Endothelial cell of umbilical vein (primary cell): ENCODE data around the gene SH3RF3. TPM values are rescaled to one million over a fixed set of nuclear protein-coding genes. Genes with fewer than 3 reads are reported as not detected.

Experiments used
- BruUV-seq: library from RNA; stranded (reverse); fragments of 400-500 nt; replicated peaks from 2 replicates; lab custom pipeline; 2021; lab: Mats Ljungman, UMichigan
- CTCF ChIA-PET: fragments of 300-600, 350-600 bp; sonication (Branson Sonifier 250); formaldehyde crosslinking; loops from one replicate; lab custom pipeline; 2021; ENCODE audit warnings: antibody characterized with exemption, inconsistent platforms; lab: Charles Lee
- POLR2A ChIA-PET: fragments of 300-600, 350-600 bp; sonication (Branson Sonifier 250); formaldehyde crosslinking; loops from one replicate; lab custom pipeline; 2021; ENCODE audit warnings: antibody characterized with exemption, inconsistent platforms; lab: Charles Lee
- DNase-seq: peaks from one replicate; pipeline ENCODE4 v3.0.0-alpha.2; 2011; ENCODE audit warnings: low read depth, low spot score
- FAIRE-seq: peaks from 2 replicates; lab custom pipeline; 2011; peaks lifted over from hg19 to GRCh38; lab: Jason Lieb, UNC
- H2AFZ ChIP-seq: 2 replicates; pipeline ENCODE4 v1.6.0; 2012; ENCODE audit warnings: low read depth, low read length, control low read depth, inconsistent platforms
- H3K27ac ChIP-seq: 2 replicates; pipeline ENCODE4 v1.5.1; 2011; ENCODE audit warnings: low read depth, mild to moderate bottlenecking, control low read depth, low read length, moderate library complexity; ENCODE audit not compliant: insufficient read depth
- H3K27me3 ChIP-seq, 2 experiments: 2 replicates each; pipeline versions ENCODE4 v1.6.0 to v1.6.1; 2011; ENCODE audit warnings: low read length in 2 of 2, mixed read lengths in 1 of 2; ENCODE audit not compliant: control insufficient read depth in 2 of 2, insufficient read depth in 2 of 2
- H3K36me3 ChIP-seq, 2 experiments: 2 replicates in 1 of 2; 3 replicates in 1 of 2; pipeline ENCODE4 v1.5.1; 2011; ENCODE audit warnings: low read length in 2 of 2, mild to moderate bottlenecking in 1 of 2, moderate library complexity in 1 of 2; ENCODE audit not compliant: control insufficient read depth in 2 of 2, insufficient read depth in 2 of 2; ENCODE audit errors: extremely low read depth in 1 of 2
- H3K4me1 ChIP-seq: 3 replicates; pipeline ENCODE4 v1.5.1; 2011; ENCODE audit warnings: mild to moderate bottlenecking, low read length; ENCODE audit not compliant: control insufficient read depth, insufficient read depth; ENCODE audit errors: extremely low read depth
- H3K4me2 ChIP-seq: 2 replicates; pipeline ENCODE4 v1.6.1; 2011; ENCODE audit warnings: low read length, control low read depth, mixed read lengths; ENCODE audit not compliant: insufficient read depth
- H3K4me3 ChIP-seq, 3 experiments: fragments of 200-600 bp in 1 of 3; sonication (generic), shearing (Covaris generic) in 1 of 3; replicated peaks in 1 of 3; 2 replicates each; pipeline ENCODE4 v1.5.1; 2011 to 2016; ENCODE audit warnings: control low read depth in 3 of 3, low read length in 3 of 3, mild to moderate bottlenecking in 2 of 3, inconsistent platforms in 1 of 3, low read depth in 1 of 3, moderate library complexity in 1 of 3; ENCODE audit not compliant: insufficient read depth in 1 of 3
- H3K79me2 ChIP-seq: 2 replicates; pipeline ENCODE4 v1.6.0; 2012; ENCODE audit warnings: low read length, inconsistent platforms; ENCODE audit not compliant: control insufficient read depth, insufficient read depth
- H3K9ac ChIP-seq: replicated peaks from 2 replicates; pipeline ENCODE3; 2011; ENCODE audit warnings: low read length, control low read depth; ENCODE audit not compliant: insufficient read depth; ENCODE audit errors: extremely low read depth
- H3K9me1 ChIP-seq: replicated peaks from 3 replicates; pipeline ENCODE4 v1.6.0; 2011; ENCODE audit warnings: mild to moderate bottlenecking, low read length; ENCODE audit not compliant: control insufficient read depth, insufficient read depth; ENCODE audit errors: extremely low read depth
- H3K9me3 ChIP-seq: replicated peaks from 2 replicates; pipeline ENCODE4 v1.5.1; 2012; ENCODE audit warnings: low read length, inconsistent platforms; ENCODE audit not compliant: control insufficient read depth, insufficient read depth
- H4K20me1 ChIP-seq: replicated peaks from 2 replicates; pipeline ENCODE3; 2011; ENCODE audit warnings: mild to moderate bottlenecking, low read length; ENCODE audit not compliant: control insufficient read depth, insufficient read depth; ENCODE audit errors: extremely low read depth
- EZH2 ChIP-seq: IDR thresholded peaks from 2 replicates; pipeline ENCODE4 v1.6.1; 2012; ENCODE audit warnings: borderline replicate concordance, low read depth, mild to moderate bottlenecking, moderate library complexity, low read length, inconsistent platforms; ENCODE audit not compliant: severe bottlenecking
- FOS ChIP-seq: IDR thresholded peaks from 2 replicates; pipeline ENCODE4 v1.6.1; 2011; ENCODE audit warnings: mild to moderate bottlenecking, low read length, moderate library complexity, borderline replicate concordance; ENCODE audit not compliant: insufficient read depth
- GATA2 ChIP-seq: IDR thresholded peaks from 2 replicates; pipeline ENCODE4 v1.7.0; 2011; ENCODE audit warnings: low read depth, mild to moderate bottlenecking, moderate library complexity, mixed read lengths, low read length; ENCODE audit not compliant: insufficient read length, insufficient read depth
- JUN ChIP-seq: IDR thresholded peaks from 2 replicates; pipeline ENCODE4 v1.6.1; 2011; ENCODE audit warnings: borderline replicate concordance, low read depth; ENCODE audit not compliant: insufficient read length, insufficient read depth
- MYC ChIP-seq: IDR thresholded peaks from one replicate; pipeline ENCODE4 v1.6.1; 2011; ENCODE audit warnings: mild to moderate bottlenecking, low read depth, low read length
- POLR2A ChIP-seq: IDR thresholded peaks from 2 replicates; pipeline ENCODE4 v1.6.1; 2012; ENCODE audit warnings: low read depth, mild to moderate bottlenecking, control low read depth, low read length
- POLR2AphosphoS5 ChIP-seq: IDR thresholded peaks from 2 replicates; pipeline ENCODE4 v1.6.1; 2012; ENCODE audit warnings: low read depth, mild to moderate bottlenecking, control low read depth, low read length, moderate library complexity; ENCODE audit not compliant: insufficient read depth
- dilution Hi-C: fragments of 300-500 bp; cut with MboI; formaldehyde crosslinking; loops from one replicate; pipeline ENCODE4 v1.15.0; 2019; ENCODE audit warnings: low sequenced_read_pairs; ENCODE audit not compliant: extremely low pct_ligation_motif_present
- intact Hi-C: fragments of 100-400 bp; cut with micrococcal nuclease; formaldehyde crosslinking; loops from one replicate; pipeline ENCODE4 v1.10.0; 2022
- polyA plus RNA-seq, 4 experiments: library from polyadenylated mRNA; depleted of rRNA in 3 of 4; stranded (reverse) in 3 of 4; unstranded in 1 of 4; fragments of >200 nt; gene quantifications; 2 replicates each; pipeline versions ENCODE4 v1.2.1 to v1.2.3, GENCODE V29; 2011 to 2012; ENCODE audit warnings: missing spikeins in 1 of 4
- total RNA-seq: library from RNA; stranded (reverse); gene quantifications from 2 replicates; pipeline ENCODE4 v1.2.3, GENCODE V29; 2021
- TF ChIP-seq, protein P1 (sequence below): IDR thresholded peaks from 2 replicates; pipeline ENCODE4 v1.6.1; 2011; ENCODE audit not compliant: insufficient read depth, insufficient read length
- TF ChIP-seq, protein P2 (sequence below), 2 donors: IDR thresholded peaks; 1 replicate in 1 of 2; 2 replicates in 1 of 2; pipeline ENCODE4 v1.5.1; 2011; ENCODE audit warnings: low read length in 2 of 2, mild to moderate bottlenecking in 2 of 2, moderate library complexity in 2 of 2, control low read depth in 1 of 2, inconsistent platforms in 1 of 2, low read depth in 1 of 2; ENCODE audit not compliant: insufficient read depth in 1 of 2; ENCODE audit errors: extremely low read depth in 1 of 2

Gene SH3RF3
- total and polyA plus RNA-seq, 2 donors (not counting 3 experiments of a cell fraction or from before 2014, with no cell fraction given), result 3.8 to 14.7 TPM

DNA sequence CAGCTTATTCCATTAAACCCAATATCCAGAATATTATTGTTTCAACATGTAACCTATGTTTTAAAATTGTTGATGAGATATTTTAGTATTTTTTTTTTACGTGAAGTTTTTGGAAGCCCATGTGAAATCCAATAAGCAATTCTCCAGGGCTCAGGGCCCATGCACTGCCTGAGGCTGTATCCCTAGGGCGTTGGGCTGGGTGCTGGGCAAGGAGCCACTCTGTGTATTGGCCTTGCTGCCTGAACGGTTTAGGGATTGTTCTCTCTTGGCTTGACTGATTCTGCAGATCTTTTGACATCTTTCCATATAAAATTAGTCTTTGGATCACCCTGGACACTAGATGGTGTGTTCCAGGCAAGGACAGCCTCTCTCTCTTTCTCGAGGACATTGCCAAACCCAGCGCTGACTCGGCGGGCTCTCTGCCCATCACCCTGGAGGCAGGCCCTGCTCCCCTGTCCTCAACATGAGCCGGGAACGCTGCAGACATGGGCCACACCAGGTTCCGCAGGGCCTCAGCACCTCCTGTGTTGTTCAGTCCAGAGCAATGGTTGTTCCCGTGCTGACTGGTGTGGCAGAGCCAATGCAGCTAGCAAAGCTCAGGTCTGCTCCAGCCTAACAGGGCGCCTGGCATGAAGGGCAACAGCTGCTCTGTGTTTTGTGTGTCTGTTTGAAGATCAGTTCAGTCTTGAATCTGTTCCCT is 321.7 kb downstream of the SH3RF3 start:
- H2AFZ ChIP-seq, result no peak overlapping the region
- H3K9ac ChIP-seq, result no peak overlapping the region
- no peaks in the 10 kb centered on the region for H3K9me1 ChIP-seq
- ChIA-PET POLR2A (no interaction called here), CTCF (no interaction called here)
- no peaks in the 10 kb centered on the region for H3K79me2 ChIP-seq
- no peaks in the 10 kb centered on the region for H3K36me3 ChIP-seq
- no peak overlapping the region for H3K4me2 ChIP-seq
- TF ChIP-seq FOS (no peak), POLR2AphosphoS5 (no peak), GATA2 (no peak), EZH2 (no peak), MYC (no peak), JUN (no peak), POLR2A (no peak)
- TF ChIP-seq, protein P1, sequence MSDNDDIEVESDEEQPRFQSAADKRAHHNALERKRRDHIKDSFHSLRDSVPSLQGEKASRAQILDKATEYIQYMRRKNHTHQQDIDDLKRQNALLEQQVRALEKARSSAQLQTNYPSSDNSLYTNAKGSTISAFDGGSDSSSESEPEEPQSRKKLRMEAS, result no peak
- TF ChIP-seq, protein P2, sequence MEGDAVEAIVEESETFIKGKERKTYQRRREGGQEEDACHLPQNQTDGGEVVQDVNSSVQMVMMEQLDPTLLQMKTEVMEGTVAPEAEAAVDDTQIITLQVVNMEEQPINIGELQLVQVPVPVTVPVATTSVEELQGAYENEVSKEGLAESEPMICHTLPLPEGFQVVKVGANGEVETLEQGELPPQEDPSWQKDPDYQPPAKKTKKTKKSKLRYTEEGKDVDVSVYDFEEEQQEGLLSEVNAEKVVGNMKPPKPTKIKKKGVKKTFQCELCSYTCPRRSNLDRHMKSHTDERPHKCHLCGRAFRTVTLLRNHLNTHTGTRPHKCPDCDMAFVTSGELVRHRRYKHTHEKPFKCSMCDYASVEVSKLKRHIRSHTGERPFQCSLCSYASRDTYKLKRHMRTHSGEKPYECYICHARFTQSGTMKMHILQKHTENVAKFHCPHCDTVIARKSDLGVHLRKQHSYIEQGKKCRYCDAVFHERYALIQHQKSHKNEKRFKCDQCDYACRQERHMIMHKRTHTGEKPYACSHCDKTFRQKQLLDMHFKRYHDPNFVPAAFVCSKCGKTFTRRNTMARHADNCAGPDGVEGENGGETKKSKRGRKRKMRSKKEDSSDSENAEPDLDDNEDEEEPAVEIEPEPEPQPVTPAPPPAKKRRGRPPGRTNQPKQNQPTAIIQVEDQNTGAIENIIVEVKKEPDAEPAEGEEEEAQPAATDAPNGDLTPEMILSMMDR (IDR thresholded peaks at IDR 0.05; ENCODE audit: extremely low read depth in 1 of 2, insufficient read depth in 1 of 2, low read depth in 1 of 2, low read length in 2 of 2), result no peak
- FAIRE-seq (no peak), DNase-seq (no peak)
- no peaks in the 10 kb centered on the region for H3K9me3 ChIP-seq
- H3K27me3 ChIP-seq, result no peaks in the 10 kb centered on the region
- no peak overlapping the region for H3K27ac ChIP-seq
- no TSS peak for BruUV-seq
- dilution Hi-C loops, result no loop called here
- H3K4me3 ChIP-seq, result no peak overlapping the region
- no peaks in the 10 kb centered on the region for H4K20me1 ChIP-seq
- no peaks in the 10 kb centered on the region for H3K4me1 ChIP-seq
- intact Hi-C loops, result no loop called here
